Esophagus squamous epithelium (tissue), 5 donors: ENCODE data around the gene TANGO2. TPM values are rescaled to one million over a fixed set of nuclear protein-coding genes. Genes with fewer than 3 reads are reported as not detected.

ENCODE experiments used
- DNase-seq: peaks from one replicate; lab custom pipeline; 2025; lab: John Stamatoyannopoulos, UW
- H3K27ac ChIP-seq, 4 donors: fragments of 200-600 bp; sonication (generic); one replicate each; pipeline ENCODE4 v1.5.1; 2016 to 2019; ENCODE audit warnings: mild to moderate bottlenecking in 1 of 4
- H3K27me3 ChIP-seq, 4 donors: fragments of 200-600 bp; sonication (generic); 1 replicate in 3 of 4; 2 replicates in 1 of 4; pipeline versions ENCODE4 v1.5.1 to v1.6.0; 2017 to 2021; ENCODE audit warnings: antibody characterized with exemption in 1 of 4
- H3K36me3 ChIP-seq, 3 donors: fragments of 200-600 bp; sonication (generic); one replicate each; pipeline ENCODE4 v1.5.1; 2016 to 2019
- H3K4me1 ChIP-seq, 3 donors: fragments of 200-600 bp; sonication (generic); one replicate each; pipeline ENCODE4 v1.5.1; 2017 to 2019
- H3K4me3 ChIP-seq, 4 donors: fragments of 200-600 bp; sonication (generic); 1 replicate in 3 of 4; 2 replicates in 1 of 4; pipeline ENCODE4 v1.5.1; 2016 to 2019; ENCODE audit warnings: mild to moderate bottlenecking in 2 of 4, moderate library complexity in 1 of 4
- H3K9me3 ChIP-seq, 3 donors: fragments of 200-600 bp; sonication (generic); one replicate each; pipeline ENCODE4 v1.5.1; 2016 to 2019
- CTCF ChIP-seq, 6 experiments: fragments of 450-650 bp in 4 of 6; fragments of 200-600 bp in 2 of 6; sonication (generic) in 2 of 6; IDR thresholded peaks; one replicate each; pipeline ENCODE4 v1.5.1; 2016 to 2019; ENCODE audit warnings: antibody characterized with exemption in 6 of 6, mild to moderate bottlenecking in 4 of 6, moderate library complexity in 4 of 6
- POLR2A ChIP-seq, 4 donors: fragments of 450-650 bp; IDR thresholded peaks; one replicate each; pipeline ENCODE4 v1.6.1; 2017; ENCODE audit warnings: antibody characterized with exemption in 4 of 4, mild to moderate bottlenecking in 4 of 4, moderate library complexity in 3 of 4
- WGBS, 2 donors: methylation state at CpG; one replicate each; pipeline ENCODE4 v1.1.5; 2018; 5-methylcytosine and 5-hydroxymethylcytosine counted together
- intact Hi-C: fragments of 100-400 bp; cut with DNase I; formaldehyde crosslinking; loops from one replicate; pipeline ENCODE4 v1.15.0; 2022
- total RNA-seq, 4 donors: library from RNA; depleted of rRNA; stranded (reverse); fragments of >200 nt; gene quantifications; one replicate each; pipeline ENCODE4 v1.1.0, GENCODE V29; 2016
- donor health status: DM: yes; HTN: yes; CAD: no.

Gene TANGO2
- total RNA-seq, 4 donors from 2014 or later = 14.0 to 28.2 (median 17.6) TPM

GRCh38 chr22:20053407-20054033 lies 32.6 kb downstream of the TANGO2 start:
- H3K4me3 ChIP-seq = no peak overlapping the region
- peaks cover 17 to 91% (median 22%) of the 10 kb centered on the region in 3 donors for H3K36me3 ChIP-seq
- no peak for DNase-seq
- H3K27me3 ChIP-seq = no peaks in the 10 kb centered on the region
- H3K9me3 ChIP-seq = no peaks in the 10 kb centered on the region
- H3K27ac ChIP-seq = no peak overlapping the region
- WGBS, 2 donors = no CpG with 5 or more reads among the region's 14 CpGs
- peaks cover 0 to 9% (median 0%) of the 10 kb centered on the region in 3 donors for H3K4me1 ChIP-seq
- TF ChIP-seq CTCF (IDR thresholded peaks at IDR 0.05) = no peak
- no peak for TF ChIP-seq POLR2A (IDR thresholded peaks at IDR 0.05)
- intact Hi-C loops = no loop called here

GRCh38 chr22:20054034-20054427 lies 33.1 kb downstream of the TANGO2 start:
- Histone ChIP-seq H3K4me3 (no peak overlapping the region), H3K27me3 (no peaks in the 10 kb centered on the region), H3K4me1 (peaks cover 0 to 9% (median 0%) of the 10 kb centered on the region in 3 donors), H3K9me3 (no peaks in the 10 kb centered on the region), H3K36me3 (peaks cover 17 to 86% (median 22%) of the 10 kb centered on the region in 3 donors), H3K27ac (no peak overlapping the region)
- DNase-seq = no peak
- TF ChIP-seq CTCF (IDR thresholded peaks at IDR 0.05) (no peak), POLR2A (IDR thresholded peaks at IDR 0.05) (no peak)
- intact Hi-C loops = no loop called here
- 87% methylated on average over 10 of the region's 12 CpGs; no CpG with 5 or more reads in 1 of the 2 donors for whole genome bisulfite sequencing, 2 donors

GRCh38 chr22:20054485-20054884 lies 33.6 kb downstream of the TANGO2 start:
- Histone ChIP-seq H3K4me3 (no peak overlapping the region), H3K4me1 (peaks cover 0 to 9% (median 0%) of the 10 kb centered on the region in 3 donors), H3K27ac (no peak overlapping the region), H3K27me3 (no peaks in the 10 kb centered on the region), H3K9me3 (no peaks in the 10 kb centered on the region), H3K36me3 (peaks cover 17 to 81% (median 22%) of the 10 kb centered on the region in 3 donors)
- no peak for DNase-seq
- TF ChIP-seq POLR2A (IDR thresholded peaks at IDR 0.05) = no peak
- TF ChIP-seq CTCF (IDR thresholded peaks at IDR 0.05) = no peak
- intact Hi-C loops = no loop called here
- 86 to 100% methylated on average over 2 to 3 of the region's 6 CpGs for WGBS, 2 donors

- H3K4me3 ChIP-seq = no peak overlapping the region
- no peaks in the 10 kb centered on the region for H3K9me3 ChIP-seq
- no peak overlapping the region for H3K27ac ChIP-seq
- no peak for TF ChIP-seq POLR2A (IDR thresholded peaks at IDR 0.05)
- no peak for TF ChIP-seq CTCF (IDR thresholded peaks at IDR 0.05)
- H3K27me3 ChIP-seq = no peaks in the 10 kb centered on the region
- no peak for DNase-seq
- H3K36me3 ChIP-seq = peaks cover 17 to 75% (median 22%) of the 10 kb centered on the region in 3 donors
- WGBS, 2 donors = 92 to 100% methylated on average over 1 to 2 of the region's 2 CpGs
- intact Hi-C loops = no loop called here
- H3K4me1 ChIP-seq = peaks cover 0 to 9% (median 0%) of the 10 kb centered on the region in 3 donors
Measured at GRCh38 chr22:20055144-20055543, 34.2 kb downstream of the TANGO2 start.

- TF ChIP-seq CTCF (IDR thresholded peaks at IDR 0.05) (no peak), POLR2A (IDR thresholded peaks at IDR 0.05) (no peak)
- no peak for DNase-seq
- Histone ChIP-seq H3K4me1 (peaks cover 0 to 9% (median 0%) of the 10 kb centered on the region in 3 donors), H3K27ac (no peak overlapping the region), H3K9me3 (no peaks in the 10 kb centered on the region), H3K4me3 (no peak overlapping the region), H3K36me3 (peaks cover 17 to 80% (median 22%) of the 10 kb centered on the region in 3 donors), H3K27me3 (no peaks in the 10 kb centered on the region)
- WGBS, 2 donors = 74 to 95% methylated on average over 3 to 10 of the region's 15 CpGs
- intact Hi-C loops = no loop called here
Measured at GRCh38 chr22:20055654-20056053, 34.7 kb downstream of the TANGO2 start.
